Hepatocyte (in vitro differentiated cells): Measurements from ENCODE around the gene ZEB2.

Experiments
- EZH2 ChIP-seq: fragments of 200-600 bp; sonication (generic); IDR thresholded peaks from 2 replicates; pipeline ENCODE4 v1.6.1; 2016; ENCODE audit warnings: antibody characterized with exemption, mild to moderate bottlenecking, borderline replicate concordance
- TF ChIP-seq, protein P1 (sequence below): fragments of 200-600 bp; sonication (generic); IDR thresholded peaks from 2 replicates; pipeline ENCODE4 v1.5.1; 2016; ENCODE audit warnings: antibody characterized with exemption, mild to moderate bottlenecking; ENCODE audit not compliant: poor library complexity

DNA sequence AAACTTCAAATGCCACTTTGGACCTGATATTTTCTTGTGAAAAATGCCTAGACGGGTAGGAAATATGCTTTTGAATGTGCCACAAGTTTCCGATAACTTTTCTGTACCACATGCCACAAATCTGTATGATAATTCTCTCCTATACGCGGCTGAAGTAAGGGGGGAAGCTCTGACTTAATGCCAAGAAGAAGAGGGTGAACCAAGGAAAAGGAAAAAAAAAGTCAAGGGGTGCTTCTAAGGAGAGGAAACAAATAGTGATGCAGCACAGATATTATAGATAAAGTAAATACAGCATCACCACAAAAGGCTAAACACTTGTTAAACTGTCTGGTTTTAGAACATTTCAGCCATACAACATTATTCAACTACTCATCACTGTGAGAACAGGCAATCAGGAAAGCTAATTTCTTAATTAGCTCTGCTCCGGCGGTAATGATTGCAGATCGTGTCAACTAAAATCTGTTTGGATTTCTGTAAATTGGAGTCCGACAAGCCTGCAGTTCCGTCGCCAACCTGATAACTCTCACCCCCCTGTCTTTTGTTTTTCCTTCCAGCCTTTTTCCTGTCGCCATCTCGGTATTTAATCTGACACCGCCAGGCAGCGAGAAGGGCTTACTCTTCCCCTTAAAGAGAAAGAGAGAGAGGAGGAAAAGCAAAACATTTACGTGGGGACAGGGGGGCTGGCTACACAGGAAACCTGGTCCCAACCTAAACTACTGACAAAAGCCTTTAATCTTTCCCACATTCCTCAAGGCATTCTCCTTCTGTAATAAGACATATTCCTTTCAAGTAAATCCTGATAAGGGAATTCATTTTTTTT, 67.5 kb downstream of the ZEB2 start:
- TF ChIP-seq, protein P1, sequence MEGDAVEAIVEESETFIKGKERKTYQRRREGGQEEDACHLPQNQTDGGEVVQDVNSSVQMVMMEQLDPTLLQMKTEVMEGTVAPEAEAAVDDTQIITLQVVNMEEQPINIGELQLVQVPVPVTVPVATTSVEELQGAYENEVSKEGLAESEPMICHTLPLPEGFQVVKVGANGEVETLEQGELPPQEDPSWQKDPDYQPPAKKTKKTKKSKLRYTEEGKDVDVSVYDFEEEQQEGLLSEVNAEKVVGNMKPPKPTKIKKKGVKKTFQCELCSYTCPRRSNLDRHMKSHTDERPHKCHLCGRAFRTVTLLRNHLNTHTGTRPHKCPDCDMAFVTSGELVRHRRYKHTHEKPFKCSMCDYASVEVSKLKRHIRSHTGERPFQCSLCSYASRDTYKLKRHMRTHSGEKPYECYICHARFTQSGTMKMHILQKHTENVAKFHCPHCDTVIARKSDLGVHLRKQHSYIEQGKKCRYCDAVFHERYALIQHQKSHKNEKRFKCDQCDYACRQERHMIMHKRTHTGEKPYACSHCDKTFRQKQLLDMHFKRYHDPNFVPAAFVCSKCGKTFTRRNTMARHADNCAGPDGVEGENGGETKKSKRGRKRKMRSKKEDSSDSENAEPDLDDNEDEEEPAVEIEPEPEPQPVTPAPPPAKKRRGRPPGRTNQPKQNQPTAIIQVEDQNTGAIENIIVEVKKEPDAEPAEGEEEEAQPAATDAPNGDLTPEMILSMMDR = no peak
- TF ChIP-seq EZH2 = no peak
